Adrenal gland (tissue), 12 donors: ENCODE results near the gene ZNF664. TPM values are rescaled to one million over a fixed set of nuclear protein-coding genes. Genes with fewer than 3 reads are reported as not detected.
A peak's percentile ranks its signal among the peaks of the same experiment; 100 is the strongest.

ENCODE experiments used
- DNase-seq, 7 donors: peaks; one replicate each; pipeline ENCODE4 v3.0.0-alpha.2; 2019 to 2020
- H3K27ac ChIP-seq, 5 donors: fragments of 200-600 bp; sonication (generic) in 4 of 5; 1 replicate in 3 of 5; 2 replicates in 2 of 5; pipeline versions ENCODE4 v1.5.1 to v1.8.0; 2016 to 2020; ENCODE audit warnings: mild to moderate bottlenecking in 1 of 5
- H3K27me3 ChIP-seq: fragments of 200-600 bp; 2 replicates; pipeline ENCODE4 v1.8.0; 2021
- H3K36me3 ChIP-seq, 2 donors: fragments of 200-600 bp; replicated peaks in 1 of 2; 1 replicate in 1 of 2; 2 replicates in 1 of 2; pipeline versions ENCODE4 v1.5.1 to v1.8.0; 2018 to 2022
- H3K4me1 ChIP-seq, 2 donors: fragments of 200-600 bp; replicated peaks in 1 of 2; 1 replicate in 1 of 2; 2 replicates in 1 of 2; pipeline versions ENCODE4 v1.5.1 to v1.8.0; 2018 to 2021
- H3K4me3 ChIP-seq, 4 donors: fragments of 200-600 bp; sonication (generic) in 3 of 4; one replicate each; pipeline ENCODE4 v1.5.1; 2016 to 2018
- H3K9me3 ChIP-seq, 3 donors: fragments of 200-600 bp; sonication (generic) in 1 of 3; replicated peaks in 1 of 3; 1 replicate in 2 of 3; 2 replicates in 1 of 3; pipeline versions ENCODE4 v1.5.1 to v1.8.0; 2016 to 2021
- CTCF ChIP-seq, 6 experiments: fragments of 450-650 bp in 4 of 6; fragments of 200-600 bp in 2 of 6; sonication (generic) in 1 of 6; IDR thresholded peaks; 1 replicate in 5 of 6; 2 replicates in 1 of 6; pipeline versions ENCODE4 v1.5.1 to v1.8.0; 2016 to 2021; ENCODE audit warnings: antibody characterized with exemption in 6 of 6, mild to moderate bottlenecking in 2 of 6, moderate library complexity in 1 of 6
- POLR2A ChIP-seq, 2 donors: fragments of 450-650 bp; IDR thresholded peaks; one replicate each; pipeline ENCODE4 v1.6.1; 2017; ENCODE audit warnings: antibody characterized with exemption in 2 of 2, mild to moderate bottlenecking in 2 of 2, moderate library complexity in 1 of 2
- WGBS, 4 donors: extraction: QIAGEN DNeasy Blood & Tissue Kit in 2 of 4; methylation state at CpG; one replicate each; pipeline versions ENCODE4 v1.1.5 to v1.1.7; 2013 to 2017; 5-methylcytosine and 5-hydroxymethylcytosine counted together
- intact Hi-C, 2 donors: fragments of 100-400 bp; cut with DNase I; formaldehyde crosslinking; loops; one replicate each; pipeline versions ENCODE4 v1.14.1 to v1.15.0; 2022 to 2023
- polyA plus RNA-seq, 3 donors: library from polyadenylated mRNA; stranded (reverse); fragments of 200-250 nt in 2 of 3; fragments of 350-450 nt in 1 of 3; fragmentation: Illumina TruSeq in 1 of 3; extraction: RNeasy Lipid Tissue Mini Kit (QIAGEN cat#74804) in 1 of 3; gene quantifications; one replicate each; pipeline ENCODE4 v1.2.3, GENCODE V29; 2013 to 2014
- total RNA-seq, 9 donors: library from RNA; depleted of rRNA in 4 of 9; stranded (reverse); fragments of >200 nt in 4 of 9; fragments of 120-200 nt in 1 of 9; fragmentation: NEBNext Ultra II Directional in 1 of 9; extraction: Animal tissue kit (Norgen Biotek cat#: 25700) in 1 of 9; gene quantifications; one replicate each; pipeline versions ENCODE4 v1.1.0 to v1.2.4, GENCODE V29; 2013 to 2023
- donor health status: healthy with polysubstance abuse.
- donor health status: Bipolar disorder and iron deficiency.
- donor health status: DM: yes; HTN: yes; CAD: no.
- donor health status: DM: no; HTN: no; CAD: no.
- donor health status: DM: no; HTN: no; CAD: no.
- donor health status: DM: yes; HTN: yes; CAD: no.

The ZNF664 gene
- total and polyA plus RNA-seq, 12 donors = 19.6 to 66.9 (median 49.4) TPM

- no peaks in the 10 kb centered on the region for H3K27me3 ChIP-seq
- H3K36me3 ChIP-seq = peaks cover 0 to 21% of the 10 kb centered on the region in 2 donors
- WGBS, 4 donors = 85 to 94% (median 90%) methylated on average over 3 of the region's 3 CpGs
- H3K4me3 ChIP-seq = no peak overlapping the region
- peaks cover 0 to 19% of the 10 kb centered on the region in 2 donors for H3K4me1 ChIP-seq
- intact Hi-C loops = no loop called here
- H3K9me3 ChIP-seq = no peaks in the 10 kb centered on the region
- DNase-seq = no peak
- no peak overlapping the region for H3K27ac ChIP-seq
- TF ChIP-seq POLR2A (IDR thresholded peaks at IDR 0.05) (no peak), CTCF (IDR thresholded peaks at IDR 0.05) (no peak)
Measured at GRCh38 chr12:124010687-124011086, 37.7 kb downstream of the ZNF664 start.

GRCh38 chr12:124011435-124012115 lies 38.6 kb downstream of the ZNF664 start:
- TF ChIP-seq POLR2A (IDR thresholded peaks at IDR 0.05) = no peak
- no peaks in the 10 kb centered on the region for H3K27me3 ChIP-seq
- intact Hi-C loops = no loop called here
- H3K27ac ChIP-seq = no peak overlapping the region
- H3K4me1 ChIP-seq = peaks cover 0 to 16% of the 10 kb centered on the region in 2 donors
- 84 to 94% (median 93%) methylated on average over 8 of the region's 8 CpGs for WGBS, 4 donors
- no peaks in the 10 kb centered on the region for H3K9me3 ChIP-seq
- no peak for DNase-seq
- H3K4me3 ChIP-seq = no peak overlapping the region
- H3K36me3 ChIP-seq = peaks cover 0 to 21% of the 10 kb centered on the region in 2 donors

GRCh38 chr12:124013073-124013472 lies 40.1 kb downstream of the ZNF664 start:
- Histone ChIP-seq H3K4me1 (peaks cover 0 to 16% of the 10 kb centered on the region in 2 donors), H3K4me3 (no peak overlapping the region), H3K36me3 (peaks cover 0 to 21% of the 10 kb centered on the region in 2 donors), H3K9me3 (no peaks in the 10 kb centered on the region), H3K27ac (no peak overlapping the region), H3K27me3 (no peaks in the 10 kb centered on the region)
- intact Hi-C loops = no loop called here
- TF ChIP-seq CTCF (IDR thresholded peaks at IDR 0.05) = no peak
- no peak for TF ChIP-seq POLR2A (IDR thresholded peaks at IDR 0.05)
- peak in 1 of 7 donors; percentile 49 for DNase-seq
- WGBS, 4 donors = 86 to 93% (median 89%) methylated on average over 7 of the region's 7 CpGs

- WGBS, 4 donors = 84 to 90% (median 87%) methylated on average over 7 to 13 of the region's 13 CpGs
- H3K27me3 ChIP-seq = no peaks in the 10 kb centered on the region
- TF ChIP-seq CTCF (IDR thresholded peaks at IDR 0.05) (no peak), POLR2A (IDR thresholded peaks at IDR 0.05) (no peak)
- intact Hi-C loops = no loop called here
- peaks cover 0 to 18% of the 10 kb centered on the region in 2 donors for H3K36me3 ChIP-seq
- peak in 1 of 7 donors; percentile 44 for DNase-seq
- no peak overlapping the region for H3K4me3 ChIP-seq
- no peak overlapping the region for H3K27ac ChIP-seq
- H3K9me3 ChIP-seq = no peaks in the 10 kb centered on the region
- peaks cover 0 to 20% of the 10 kb centered on the region in 2 donors for H3K4me1 ChIP-seq
Measured at GRCh38 chr12:124015494-124016461, 42.8 kb downstream of the ZNF664 start.
